PC-9 (cell line): ENCODE measurements around the gene MCTS1.

Source experiments
- CTCF ChIP-seq: fragments of 200-600 bp; sonication (generic); conservative IDR thresholded peaks from 2 replicates; pipeline ENCODE4 v1.6.1; 2017; ENCODE audit warnings: mixed run types, antibody characterized with exemption, mild to moderate bottlenecking, moderate library complexity
- EZH2 ChIP-seq: fragments of 200-600 bp; sonication (generic); IDR thresholded peaks from 2 replicates; pipeline ENCODE4 v1.8.0; 2017; ENCODE audit warnings: antibody characterized with exemption, low read depth

GRCh38 chrX:120647127-120647526 lies 43.2 kb downstream of the MCTS1 start:
- TF ChIP-seq CTCF (no peak), EZH2 (no peak)
